HG03469 (cell line): ENCODE data around the gene PPP1R27.

Experiments
- ATAC-seq: cut with Tn5 transposase; IDR thresholded peaks from one replicate; pipeline ENCODE4 v1.9.1; 2021; ENCODE audit warnings: mild to moderate bottlenecking, moderate library complexity, moderate number of reproducible peaks; ENCODE audit not compliant: unreplicated experiment

Gene PPP1R27

GRCh38 chr17:81822996-81823819 is 11.6 kb downstream of the PPP1R27 start:
- ATAC-seq: no peak

GRCh38 chr17:81822312-81822637 is 12.6 kb downstream of the PPP1R27 start:
- no peak for ATAC-seq

GRCh38 chr17:81821603-81822311 is 13.1 kb downstream of the PPP1R27 start:
- no peak for ATAC-seq

DNA sequence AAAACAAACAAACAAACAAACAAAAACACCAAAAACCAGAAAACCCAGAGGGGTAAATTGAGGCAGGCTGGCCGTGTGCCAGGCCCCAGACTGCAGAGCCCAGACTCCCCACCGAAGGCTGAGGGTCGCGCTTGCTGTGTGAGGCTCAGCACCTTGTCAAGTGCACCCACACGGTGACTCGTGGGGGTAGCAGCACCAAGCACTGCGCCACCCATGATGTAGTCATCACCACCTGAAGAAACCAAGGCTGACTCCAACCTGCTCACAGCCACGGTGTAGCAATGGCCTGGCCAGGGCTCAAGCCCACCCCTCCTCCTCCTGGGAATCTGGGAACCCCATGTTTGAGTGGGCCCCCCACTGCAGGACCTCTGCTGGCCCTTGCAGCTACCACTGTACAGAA is 13.7 kb downstream of the PPP1R27 start:
- no peak for ATAC-seq

- no peak for ATAC-seq
These were observed 15.1 kb downstream of the PPP1R27 start for GRCh38 chr17:81819708-81820107.

GRCh38 chr17:81817758-81818147 is 17.1 kb downstream of the PPP1R27 start:
- no peak for ATAC-seq

DNA sequence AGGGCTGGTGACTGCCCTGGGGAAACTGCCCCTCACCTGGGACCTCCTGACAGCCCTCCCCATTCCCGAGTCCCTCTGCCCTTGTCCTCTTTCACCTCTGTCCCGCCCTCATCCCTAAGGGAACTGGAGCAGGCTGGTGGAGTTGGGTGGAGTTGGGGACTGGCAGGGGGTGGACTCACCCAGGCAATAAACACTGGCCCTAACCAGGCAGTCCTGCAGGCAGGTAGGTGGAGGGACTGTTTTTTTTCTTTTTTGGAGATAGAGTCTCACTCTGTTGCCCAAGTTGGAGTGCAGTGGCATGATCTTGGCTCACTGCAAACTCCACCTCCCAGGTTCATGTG is 19.2 kb downstream of the PPP1R27 start:
- no peak for ATAC-seq

DNA sequence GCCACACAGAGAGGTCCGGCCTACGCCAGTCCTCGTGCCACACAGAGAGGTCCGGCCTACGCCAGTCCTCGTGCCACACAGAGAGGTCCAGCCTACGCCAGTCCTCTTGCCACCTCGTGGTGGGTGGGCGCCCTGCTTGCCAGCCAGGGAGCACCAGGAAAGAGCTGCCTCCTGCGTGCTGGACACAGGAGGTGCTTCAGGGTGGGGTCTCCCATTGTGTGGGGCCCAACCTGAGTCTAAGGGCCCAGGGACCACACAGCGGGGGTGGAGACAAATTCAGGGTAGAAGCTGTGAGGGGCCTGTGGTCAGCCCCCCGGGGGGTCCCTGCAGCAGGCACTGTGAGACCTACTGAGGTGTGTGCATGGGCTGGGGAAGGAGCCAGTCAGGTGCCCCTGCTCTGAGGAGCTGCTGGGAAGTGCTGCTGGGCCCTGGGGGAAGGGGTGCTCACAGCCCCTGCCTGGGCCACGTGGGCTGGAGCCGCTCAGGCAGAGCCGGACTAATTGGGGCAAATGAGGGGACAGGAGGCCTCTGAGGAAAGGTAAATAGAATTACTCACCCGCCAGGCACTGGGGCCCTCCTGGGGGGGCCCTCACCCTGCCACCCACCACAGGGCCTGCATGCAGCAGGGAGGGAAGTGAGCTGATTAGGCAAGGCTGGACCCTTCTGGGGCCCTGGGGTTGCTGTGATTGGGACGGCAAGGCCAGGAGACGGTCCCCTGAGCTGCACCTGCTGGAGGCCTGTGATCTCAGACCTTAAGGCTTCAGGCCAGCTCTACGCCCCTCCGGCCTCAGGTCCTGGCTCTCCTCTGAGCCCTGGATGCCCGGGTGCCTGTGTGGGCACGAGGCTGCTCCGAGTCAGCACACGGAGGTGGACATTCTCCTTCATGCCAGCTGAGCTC is 19.9 kb downstream of the PPP1R27 start:
- ATAC-seq: no peak

GRCh38 chr17:81813861-81814683 is 20.8 kb downstream of the PPP1R27 start:
- ATAC-seq: no peak

GRCh38 chr17:81813371-81813684 is 21.5 kb downstream of the PPP1R27 start:
- ATAC-seq: no peak

DNA sequence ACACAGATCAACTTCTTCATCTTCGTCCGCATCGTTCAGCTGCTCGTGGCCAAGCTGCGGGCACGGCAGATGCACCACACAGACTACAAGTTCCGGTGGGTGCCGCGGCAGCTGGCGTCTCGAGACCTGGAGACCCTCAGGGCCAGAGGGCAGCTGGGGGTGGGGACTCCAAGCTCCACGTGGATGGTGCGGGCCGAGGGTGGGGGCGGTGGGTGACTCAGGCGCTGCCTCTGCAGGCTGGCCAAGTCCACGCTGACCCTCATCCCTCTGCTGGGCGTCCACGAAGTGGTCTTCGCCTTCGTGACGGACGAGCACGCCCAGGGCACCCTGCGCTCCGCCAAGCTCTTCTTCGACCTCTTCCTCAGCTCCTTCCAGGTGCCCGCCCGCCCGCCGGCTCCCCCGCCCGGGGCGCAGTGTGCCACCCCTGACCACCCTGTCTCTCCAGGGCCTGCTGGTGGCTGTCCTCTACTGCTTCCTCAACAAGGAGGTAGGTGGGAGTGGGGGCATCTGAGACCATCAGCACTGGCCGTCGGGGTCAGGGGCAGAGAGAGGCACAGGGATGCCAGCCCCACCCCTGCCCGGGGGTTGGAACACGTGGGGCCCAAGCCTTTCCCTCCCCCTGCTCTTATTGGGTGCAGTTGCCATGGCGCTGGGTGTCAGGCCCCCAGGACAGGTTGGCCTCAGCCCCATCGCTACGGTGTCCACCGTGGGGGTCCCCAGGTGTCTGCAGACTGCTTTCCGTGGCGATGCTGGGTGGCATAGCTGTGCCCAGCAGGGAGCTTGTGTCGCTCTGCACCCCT is 22.1 kb downstream of the PPP1R27 start:
- ATAC-seq: no peak

DNA sequence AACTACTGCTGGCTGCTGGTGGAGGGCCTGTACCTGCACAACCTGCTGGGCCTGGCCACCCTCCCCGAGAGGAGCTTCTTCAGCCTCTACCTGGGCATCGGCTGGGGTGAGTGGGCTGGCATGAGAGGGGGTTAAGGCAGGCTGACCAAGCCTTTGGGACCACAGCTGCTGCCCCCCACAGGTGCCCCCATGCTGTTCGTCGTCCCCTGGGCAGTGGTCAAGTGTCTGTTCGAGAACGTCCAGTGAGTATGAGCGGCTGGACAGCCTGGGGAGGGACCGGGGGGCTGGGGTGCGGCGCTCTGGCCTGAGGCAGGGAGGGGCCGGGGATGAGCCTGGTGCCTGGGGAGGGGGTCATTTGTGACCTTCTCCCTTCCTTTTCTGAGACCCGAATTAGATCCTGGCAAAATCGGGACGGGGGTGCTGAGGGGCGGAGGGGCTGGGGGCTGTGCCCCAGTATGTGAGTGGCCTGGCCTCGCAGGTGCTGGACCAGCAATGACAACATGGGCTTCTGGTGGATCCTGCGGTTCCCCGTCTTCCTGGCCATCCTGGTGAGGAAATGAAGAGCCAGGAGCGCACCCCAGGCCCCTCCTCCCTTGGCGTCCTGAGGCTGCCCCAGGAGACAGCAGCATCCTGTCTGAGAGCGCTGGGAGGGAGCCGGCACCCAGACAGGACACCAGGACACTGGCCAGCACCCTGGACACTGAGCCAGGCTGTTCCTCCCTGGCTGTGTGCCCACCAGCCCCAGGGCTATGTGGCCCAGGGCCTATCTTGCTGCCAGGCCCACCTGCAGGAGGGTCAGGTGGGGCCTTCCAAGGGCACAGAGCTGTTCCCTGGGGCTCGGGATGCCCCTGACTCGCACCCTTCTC is 22.9 kb downstream of the PPP1R27 start:
- ATAC-seq: no peak

- no peak for ATAC-seq
These were observed 23.8 kb downstream of the PPP1R27 start for GRCh38 chr17:81810892-81811704.

- no peak for ATAC-seq
These were observed 24.4 kb downstream of the PPP1R27 start for GRCh38 chr17:81810476-81810875.

GRCh38 chr17:81809556-81809998 is 25.3 kb downstream of the PPP1R27 start:
- ATAC-seq: no peak

GRCh38 chr17:81808778-81809555 is 25.9 kb downstream of the PPP1R27 start:
- ATAC-seq: no peak

DNA sequence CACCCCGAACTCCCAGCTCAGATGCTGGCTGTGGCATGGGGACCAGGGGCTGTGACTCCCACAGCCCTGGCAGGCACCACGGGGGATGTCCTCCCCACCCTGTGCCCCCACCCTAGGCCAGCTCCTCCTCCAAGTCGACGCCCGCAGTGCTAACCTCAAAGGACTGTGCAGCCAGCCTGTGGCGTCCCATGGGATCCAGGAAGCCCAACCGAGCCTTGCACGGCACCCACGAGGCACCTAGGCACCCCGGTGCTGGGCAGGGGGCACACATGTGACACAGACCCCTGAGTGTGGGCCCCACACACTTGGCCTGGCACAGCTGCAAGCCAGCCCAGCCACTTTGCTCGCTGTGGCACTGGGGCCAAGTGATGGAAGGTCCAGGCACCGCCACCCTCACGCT is 27.0 kb downstream of the PPP1R27 start:
- ATAC-seq: no peak
